ENCODE data around the gene PSD.
A peak's percentile ranks its signal among the peaks of the same experiment; 100 is the strongest.

Gene PSD

DNA sequence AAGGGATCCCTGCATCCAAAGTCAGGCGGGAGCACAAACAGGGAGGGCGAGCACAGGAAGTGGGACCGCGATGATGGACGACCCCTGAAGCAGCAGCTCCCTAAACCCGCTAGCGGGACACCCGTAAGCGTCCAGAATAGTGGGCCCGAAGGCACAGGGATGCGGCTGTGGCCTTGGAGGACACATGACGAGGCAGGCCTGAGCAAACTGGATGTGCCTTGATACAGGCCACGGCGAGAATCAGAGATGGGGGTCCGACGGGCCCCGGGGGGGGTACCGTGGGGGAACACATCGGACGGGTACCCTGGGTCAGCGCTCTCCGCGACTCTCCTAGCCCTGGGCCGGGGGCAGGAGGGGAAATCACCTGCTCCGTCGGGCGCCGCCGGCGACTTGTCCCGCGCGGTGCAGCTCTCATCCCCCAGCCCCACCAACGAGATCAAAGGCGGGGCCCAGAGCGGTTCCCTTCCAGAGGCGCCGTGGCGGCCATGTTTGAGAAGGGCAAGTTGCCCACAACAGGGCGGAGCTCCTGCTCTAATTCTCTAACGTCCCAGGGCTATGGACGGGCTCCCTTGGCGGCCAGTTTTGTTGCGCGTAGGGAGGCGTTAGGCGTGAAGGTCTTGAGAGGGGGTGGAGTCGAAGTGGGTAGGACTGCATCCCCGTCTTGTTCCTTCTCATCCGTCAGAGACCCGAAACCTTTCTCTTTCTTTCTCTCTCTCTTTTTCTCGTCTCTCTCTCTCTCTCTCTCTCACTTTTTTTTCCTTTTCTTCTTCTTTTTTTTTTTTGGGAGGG lies 13.8 kb upstream of the PSD start, which contains the start of gene CUEDC2:
TSS of gene CUEDC2 (minus strand) at position 413 of the 789 bp plus-strand sequence. CDS start 7,386 bp downstream, outside the sequence.
- DNase-seq (ENCODE audit: low read depth), result peak; percentile 71
- TF ChIP-seq, protein P1, sequence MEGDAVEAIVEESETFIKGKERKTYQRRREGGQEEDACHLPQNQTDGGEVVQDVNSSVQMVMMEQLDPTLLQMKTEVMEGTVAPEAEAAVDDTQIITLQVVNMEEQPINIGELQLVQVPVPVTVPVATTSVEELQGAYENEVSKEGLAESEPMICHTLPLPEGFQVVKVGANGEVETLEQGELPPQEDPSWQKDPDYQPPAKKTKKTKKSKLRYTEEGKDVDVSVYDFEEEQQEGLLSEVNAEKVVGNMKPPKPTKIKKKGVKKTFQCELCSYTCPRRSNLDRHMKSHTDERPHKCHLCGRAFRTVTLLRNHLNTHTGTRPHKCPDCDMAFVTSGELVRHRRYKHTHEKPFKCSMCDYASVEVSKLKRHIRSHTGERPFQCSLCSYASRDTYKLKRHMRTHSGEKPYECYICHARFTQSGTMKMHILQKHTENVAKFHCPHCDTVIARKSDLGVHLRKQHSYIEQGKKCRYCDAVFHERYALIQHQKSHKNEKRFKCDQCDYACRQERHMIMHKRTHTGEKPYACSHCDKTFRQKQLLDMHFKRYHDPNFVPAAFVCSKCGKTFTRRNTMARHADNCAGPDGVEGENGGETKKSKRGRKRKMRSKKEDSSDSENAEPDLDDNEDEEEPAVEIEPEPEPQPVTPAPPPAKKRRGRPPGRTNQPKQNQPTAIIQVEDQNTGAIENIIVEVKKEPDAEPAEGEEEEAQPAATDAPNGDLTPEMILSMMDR (conservative IDR thresholded peaks at IDR 0.05; ENCODE audit: low read depth, low read length), result no peak
- H3K4me3 ChIP-seq (ENCODE audit: low read length), result peak within 1 kb of the TSS; percentile 88

GRCh38 chr10:102431452-102432124 lies 13.0 kb upstream of the PSD start:
- DNase-seq (ENCODE audit: low read depth), result no peak
- TF ChIP-seq, protein P1 (conservative IDR thresholded peaks at IDR 0.05; ENCODE audit: low read depth, low read length), result no peak

GRCh38 chr10:102429468-102429867 lies 10.9 kb upstream of the PSD start:
- TF ChIP-seq, protein P1 (conservative IDR thresholded peaks at IDR 0.05; ENCODE audit: low read depth, low read length), result no peak
- H3K4me3 ChIP-seq (ENCODE audit: low read length), result no peak overlapping the region
- no peak for DNase-seq (ENCODE audit: low read depth)

More at GRCh38 chr10:102431452-102432124, 13.0 kb upstream of the PSD start:
- H3K4me3 ChIP-seq (ENCODE audit: low read length), result peak overlapping the region; percentile 88

- DNase-seq (ENCODE audit: low read depth), result no peak
- H3K4me3 ChIP-seq (ENCODE audit: low read length), result no peak overlapping the region
- TF ChIP-seq, protein P1 (conservative IDR thresholded peaks at IDR 0.05; ENCODE audit: low read depth, low read length), result no peak
Measured at GRCh38 chr10:102426803-102427287, 8.3 kb upstream of the PSD start.

- TF ChIP-seq, protein P1 (conservative IDR thresholded peaks at IDR 0.05; ENCODE audit: low read depth, low read length), result no peak
- H3K4me3 ChIP-seq (ENCODE audit: low read length), result no peak overlapping the region
- no peak for DNase-seq (ENCODE audit: low read depth)
Measured at GRCh38 chr10:102425444-102425843, 6.9 kb upstream of the PSD start.

GRCh38 chr10:102424916-102425315 lies 6.3 kb upstream of the PSD start:
- no peak overlapping the region for H3K4me3 ChIP-seq (ENCODE audit: low read length)
- no peak for DNase-seq (ENCODE audit: low read depth)
- TF ChIP-seq, protein P1 (conservative IDR thresholded peaks at IDR 0.05; ENCODE audit: low read depth, low read length), result no peak

Measured in retinal pigment epithelial cell (primary cell).